Transverse colon (tissue), 4 donors: ENCODE measurements around the gene ANTKMT. TPM values are rescaled to one million over a fixed set of nuclear protein-coding genes. Genes with fewer than 3 reads are reported as not detected.
"Not testable (repeated sequence)": the region's sequence is repeated elsewhere in the genome, so short reads cannot be mapped to it uniquely, and the experiment has no call there.

Experiments
- DNase-seq: peaks from one replicate; pipeline ENCODE4 v3.0.0-alpha.2; 2019
- H3K27ac ChIP-seq, 4 donors: fragments of 200-600 bp; sonication (generic); 2 replicates each; pipeline ENCODE4 v1.5.1; 2016 to 2018; ENCODE audit warnings: inconsistent platforms in 4 of 4
- H3K27me3 ChIP-seq: fragments of 200-600 bp; sonication (generic); 2 replicates; pipeline ENCODE4 v1.5.1; 2017; ENCODE audit warnings: inconsistent platforms
- H3K36me3 ChIP-seq, 4 donors: fragments of 200-600 bp; sonication (generic); 2 replicates each; pipeline ENCODE4 v1.5.1; 2017 to 2019; ENCODE audit warnings: inconsistent platforms in 4 of 4
- H3K4me1 ChIP-seq, 4 donors: fragments of 200-600 bp; sonication (generic); 2 replicates each; pipeline ENCODE4 v1.5.1; 2017 to 2020; ENCODE audit warnings: inconsistent platforms in 4 of 4
- H3K4me3 ChIP-seq, 4 donors: fragments of 200-600 bp; sonication (generic); 1 replicate in 1 of 4; 2 replicates in 3 of 4; pipeline versions ENCODE4 v1.5.1 to v1.6.1; 2017 to 2019; ENCODE audit warnings: inconsistent platforms in 4 of 4
- H3K9me3 ChIP-seq, 2 donors: fragments of 200-600 bp; sonication (generic); 2 replicates each; pipeline ENCODE4 v1.5.1; 2017 to 2019; ENCODE audit warnings: inconsistent platforms in 2 of 2
- CTCF ChIP-seq, 5 experiments: fragments of 200-600 bp in 3 of 5; fragments of 450-650 bp in 2 of 5; sonication (generic) in 3 of 5; IDR thresholded peaks; 1 replicate in 2 of 5; 2 replicates in 3 of 5; pipeline ENCODE4 v1.5.1; 2016 to 2017; ENCODE audit warnings: antibody characterized with exemption in 5 of 5, inconsistent platforms in 3 of 5, mild to moderate bottlenecking in 2 of 5, moderate library complexity in 1 of 5
- EP300 ChIP-seq: sonication (generic); formaldehyde crosslinking; IDR thresholded peaks from one replicate; pipeline ENCODE4 v1.6.1; 2017; ENCODE audit warnings: antibody characterized with exemption, low read depth
- POLR2A ChIP-seq: fragments of 450-650 bp; IDR thresholded peaks from one replicate; pipeline ENCODE4 v1.6.1; 2016; ENCODE audit warnings: antibody characterized with exemption, mild to moderate bottlenecking, moderate library complexity
- POLR2AphosphoS5 ChIP-seq, 3 donors: sonication (generic); formaldehyde crosslinking; IDR thresholded peaks; one replicate each; pipeline ENCODE4 v1.6.1; 2016; ENCODE audit warnings: antibody characterized with exemption in 3 of 3
- WGBS, 2 donors: methylation state at CpG; one replicate each; pipeline ENCODE4 v1.1.5; 2018; ENCODE audit warnings: low coverage in 1 of 2; 5-methylcytosine and 5-hydroxymethylcytosine counted together
- in situ Hi-C, 4 donors: fragments of 200-750 bp; cut with MboI; loops; one replicate each; pipeline versions ENCODE4 v1.15.0 to v1.15.1; 2017; ENCODE audit warnings: low sequenced_read_pairs in 3 of 4, low pct_ligation_motif_present in 1 of 4, low pct_unique_long_range_greater_than_20kb in 1 of 4
- intact Hi-C: fragments of 100-400 bp; cut with DNase I; formaldehyde crosslinking; loops from one replicate; pipeline ENCODE4 v1.15.1; 2023; ENCODE audit warnings: low total_unique reads
- total RNA-seq, 4 donors: library from RNA; depleted of rRNA; stranded (reverse); fragments of >200 nt; gene quantifications; one replicate each; pipeline ENCODE4 v1.1.0, GENCODE V29; 2016

Gene ANTKMT
- total RNA-seq, 4 donors from 2014 or later: 19.7 to 53.0 (median 38.2) TPM

GRCh38 chr16:741986-742629, 21.2 kb downstream of the ANTKMT start:
- TF ChIP-seq EP300 (no peak), CTCF (IDR thresholded peaks at IDR 0.05) (no peak), POLR2AphosphoS5 (IDR thresholded peaks at IDR 0.05) (no peak), POLR2A (no peak)
- no peak overlapping the region for H3K27ac ChIP-seq
- peaks cover 7 to 20% (median 14%) of the 10 kb centered on the region in 4 donors for H3K4me1 ChIP-seq
- intact Hi-C loops: loop anchor here (2.0 kb wide), 1 partner anchor 29 kb away; no protein-coding TSS in a partner anchor
- H3K36me3 ChIP-seq: no peaks in the 10 kb centered on the region
- H3K4me3 ChIP-seq: no peak overlapping the region
- 90% methylated on average over 15 of the region's 15 CpGs; no CpG with 5 or more reads in 1 of the 2 donors for WGBS, 2 donors
- in situ Hi-C loops: no loop called here
- peaks cover 3% of the 10 kb centered on the region for H3K27me3 ChIP-seq
- DNase-seq: no peak
- H3K9me3 ChIP-seq: no peaks in the 10 kb centered on the region

DNA sequence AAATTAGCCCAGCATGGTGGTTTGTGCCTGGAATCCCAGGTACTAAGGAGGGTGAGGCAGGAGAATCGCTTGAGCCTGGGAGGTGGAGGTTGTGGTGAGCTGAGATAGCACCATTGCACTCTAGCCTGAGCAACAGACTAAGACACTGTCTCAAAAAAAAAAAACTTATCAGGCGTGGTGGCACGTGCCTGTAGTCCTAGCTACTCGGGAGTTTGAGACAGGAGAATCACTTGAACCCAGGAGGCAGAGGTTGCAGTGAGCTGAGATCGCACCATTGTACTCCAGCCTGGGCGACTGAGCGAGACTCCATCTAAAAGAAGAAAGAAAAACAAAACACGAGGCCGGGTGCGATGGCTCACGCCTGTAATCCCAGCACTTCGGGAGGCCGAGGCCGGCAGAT, 21.9 kb downstream of the ANTKMT start:
- H3K27ac ChIP-seq, H3K36me3 ChIP-seq, H3K27me3 ChIP-seq, H3K4me3 ChIP-seq, intact Hi-C loops, in situ Hi-C loops, H3K9me3 ChIP-seq, DNase-seq: not testable (repeated sequence)
- 70 to 83% methylated on average over 2 to 14 of the region's 14 CpGs for WGBS, 2 donors
- H3K4me1 ChIP-seq: peaks cover 7 to 17% (median 14%) of the 10 kb centered on the region in 4 donors

GRCh38 chr16:743794-744500, 23.0 kb downstream of the ANTKMT start:
- Histone ChIP-seq H3K4me1 (peaks cover 7 to 17% (median 14%) of the 10 kb centered on the region in 4 donors), H3K4me3 (no peak overlapping the region), H3K9me3 (no peaks in the 10 kb centered on the region), H3K27me3 (peaks cover 8% of the 10 kb centered on the region), H3K36me3 (no peaks in the 10 kb centered on the region), H3K27ac (no peak overlapping the region)
- in situ Hi-C loops: no loop called here
- no peak for DNase-seq
- WGBS, 2 donors: 83% methylated on average over 21 of the region's 21 CpGs; no CpG with 5 or more reads in 1 of the 2 donors
- TF ChIP-seq POLR2A (no peak), POLR2AphosphoS5 (IDR thresholded peaks at IDR 0.05) (no peak), CTCF (IDR thresholded peaks at IDR 0.05) (no peak), EP300 (no peak)
- intact Hi-C loops: no loop called here

- intact Hi-C loops: no loop called here
- 4% methylated on average over 14 of the region's 14 CpGs; no CpG with 5 or more reads in 1 of the 2 donors for WGBS, 2 donors
- Histone ChIP-seq H3K36me3 (no peaks in the 10 kb centered on the region), H3K27me3 (peaks cover 15% of the 10 kb centered on the region), H3K4me3 (no peak overlapping the region), H3K9me3 (no peaks in the 10 kb centered on the region), H3K4me1 (peaks cover 0 to 8% (median 6%) of the 10 kb centered on the region in 4 donors), H3K27ac (no peak overlapping the region)
- in situ Hi-C loops: no loop called here
- peak in 4 of 5 experiments; percentile 11 to 28 (median 20) for TF ChIP-seq CTCF (IDR thresholded peaks at IDR 0.05)
- no peak for TF ChIP-seq EP300
- no peak for DNase-seq
Measured at GRCh38 chr16:745739-746138, 24.8 kb downstream of the ANTKMT start.
